ENCODE data around the gene ABL1.

ABL1 gene

DNA sequence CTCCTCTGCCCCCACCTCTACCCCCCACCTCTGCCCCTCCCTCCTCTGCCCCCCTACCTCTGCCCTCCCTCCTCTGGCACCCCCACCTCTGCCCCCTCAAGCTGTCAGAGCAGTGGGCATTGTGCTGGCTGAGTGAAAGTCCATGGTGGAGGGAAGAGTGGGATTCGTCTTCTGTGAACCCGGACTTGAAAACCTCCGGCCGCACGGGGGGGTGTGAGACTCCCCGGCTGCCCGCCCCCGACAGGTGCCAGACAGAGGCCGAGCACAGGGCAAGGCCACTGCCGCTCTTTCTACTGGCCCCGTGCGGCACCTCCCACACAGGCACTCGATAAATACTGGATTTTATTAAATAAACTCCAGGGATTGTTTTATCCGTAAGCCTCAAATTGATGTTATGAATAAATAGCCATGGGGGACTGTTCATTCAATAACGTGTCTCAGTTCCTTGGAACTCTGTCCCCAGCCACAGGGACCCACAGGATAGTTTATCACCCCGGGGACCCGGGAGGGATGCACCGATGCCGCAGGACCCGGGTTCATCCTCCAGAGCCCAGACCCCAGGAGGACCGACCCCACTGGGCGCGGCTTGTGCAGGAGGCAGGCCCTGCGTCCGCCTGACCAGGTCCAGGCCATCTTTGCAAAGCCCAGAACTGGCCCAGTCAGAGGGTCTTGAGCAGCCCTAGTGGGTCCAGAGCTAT, 64.1 kb downstream of the ABL1 start:
- TF ChIP-seq, protein P1, sequence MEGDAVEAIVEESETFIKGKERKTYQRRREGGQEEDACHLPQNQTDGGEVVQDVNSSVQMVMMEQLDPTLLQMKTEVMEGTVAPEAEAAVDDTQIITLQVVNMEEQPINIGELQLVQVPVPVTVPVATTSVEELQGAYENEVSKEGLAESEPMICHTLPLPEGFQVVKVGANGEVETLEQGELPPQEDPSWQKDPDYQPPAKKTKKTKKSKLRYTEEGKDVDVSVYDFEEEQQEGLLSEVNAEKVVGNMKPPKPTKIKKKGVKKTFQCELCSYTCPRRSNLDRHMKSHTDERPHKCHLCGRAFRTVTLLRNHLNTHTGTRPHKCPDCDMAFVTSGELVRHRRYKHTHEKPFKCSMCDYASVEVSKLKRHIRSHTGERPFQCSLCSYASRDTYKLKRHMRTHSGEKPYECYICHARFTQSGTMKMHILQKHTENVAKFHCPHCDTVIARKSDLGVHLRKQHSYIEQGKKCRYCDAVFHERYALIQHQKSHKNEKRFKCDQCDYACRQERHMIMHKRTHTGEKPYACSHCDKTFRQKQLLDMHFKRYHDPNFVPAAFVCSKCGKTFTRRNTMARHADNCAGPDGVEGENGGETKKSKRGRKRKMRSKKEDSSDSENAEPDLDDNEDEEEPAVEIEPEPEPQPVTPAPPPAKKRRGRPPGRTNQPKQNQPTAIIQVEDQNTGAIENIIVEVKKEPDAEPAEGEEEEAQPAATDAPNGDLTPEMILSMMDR (IDR thresholded peaks at IDR 0.05; ENCODE audit: low read depth, low read length), result no peak
- no peak overlapping the region for H3K4me3 ChIP-seq (ENCODE audit: low read depth, low read length)

DNA sequence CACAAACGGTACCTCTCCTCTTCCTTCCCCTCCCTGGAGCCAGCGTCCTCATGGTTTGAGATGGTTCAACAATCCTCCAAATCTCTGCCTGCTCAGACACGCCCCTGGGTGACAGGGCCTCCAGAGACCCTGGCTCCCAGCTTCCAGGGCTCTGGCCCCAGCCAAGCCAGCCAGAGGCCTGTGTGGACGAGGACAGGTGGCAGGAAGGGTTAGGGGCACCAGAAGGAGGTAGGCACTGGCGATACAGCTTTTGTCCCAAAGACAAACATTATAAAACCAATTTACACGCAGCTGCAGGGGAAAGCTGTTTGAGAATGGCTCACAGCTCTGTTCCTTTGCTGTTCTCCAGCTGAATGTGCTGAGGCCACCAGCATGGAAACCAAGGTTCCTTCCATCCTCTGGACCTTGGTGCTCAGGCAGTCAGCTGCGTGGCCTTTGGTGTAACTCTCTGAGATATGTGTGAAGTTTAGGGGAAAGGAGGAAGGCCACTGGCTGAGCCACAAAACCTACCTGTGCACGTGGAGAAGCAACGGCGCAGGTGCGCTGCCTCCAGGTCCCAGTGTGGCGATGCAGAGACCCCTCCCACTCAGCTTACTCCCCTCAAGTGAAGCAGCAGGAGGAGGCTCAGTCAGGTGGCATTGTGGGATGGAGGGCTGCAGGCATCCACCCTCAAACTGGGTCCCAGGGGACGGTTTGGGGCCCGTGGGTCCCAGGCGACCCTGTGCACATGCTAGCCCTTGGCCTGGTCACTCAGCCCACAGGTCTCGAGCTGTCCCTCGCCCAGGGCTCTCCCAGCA, 65.8 kb downstream of the ABL1 start:
- TF ChIP-seq, protein P1 (IDR thresholded peaks at IDR 0.05; ENCODE audit: low read depth, low read length), result no peak
- no peak overlapping the region for H3K4me3 ChIP-seq (ENCODE audit: low read depth, low read length)

DNA sequence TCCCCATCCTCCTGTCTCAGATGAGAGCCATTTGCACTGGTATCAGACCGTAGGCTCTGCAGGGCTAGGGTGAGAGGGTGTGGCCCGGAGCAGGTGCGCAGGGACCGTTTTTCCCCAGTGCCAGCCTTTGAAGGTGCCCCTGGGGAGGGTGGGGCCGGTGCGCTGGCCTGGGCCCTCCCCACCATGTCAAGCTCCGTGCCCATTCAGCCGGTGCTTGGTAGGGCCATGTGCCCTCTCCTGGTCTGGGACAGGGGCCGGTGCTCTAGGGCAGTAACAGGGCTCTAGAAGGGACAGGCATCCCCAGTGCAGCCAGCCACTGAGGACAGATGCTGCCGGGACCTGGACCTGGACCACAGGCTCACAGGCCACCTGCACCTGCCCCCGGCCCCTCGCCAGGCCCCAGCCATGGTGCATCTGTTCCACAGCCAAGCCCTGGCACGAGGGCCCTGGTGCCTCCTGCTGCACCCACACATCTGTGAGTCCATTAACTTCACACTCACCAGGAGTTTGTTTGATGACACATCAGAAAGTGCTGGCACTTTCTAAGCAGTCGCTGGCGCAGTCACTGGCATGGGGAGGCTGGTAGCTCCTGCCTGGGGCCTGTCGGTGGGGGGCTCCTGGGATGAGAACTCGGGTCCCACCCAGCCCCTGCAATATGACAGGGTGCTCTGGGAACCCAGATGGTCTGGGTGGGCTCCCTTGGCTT, 66.6 kb downstream of the ABL1 start:
- no peak overlapping the region for H3K4me3 ChIP-seq (ENCODE audit: low read depth, low read length)
- TF ChIP-seq, protein P1 (IDR thresholded peaks at IDR 0.05; ENCODE audit: low read depth, low read length), result no peak

DNA sequence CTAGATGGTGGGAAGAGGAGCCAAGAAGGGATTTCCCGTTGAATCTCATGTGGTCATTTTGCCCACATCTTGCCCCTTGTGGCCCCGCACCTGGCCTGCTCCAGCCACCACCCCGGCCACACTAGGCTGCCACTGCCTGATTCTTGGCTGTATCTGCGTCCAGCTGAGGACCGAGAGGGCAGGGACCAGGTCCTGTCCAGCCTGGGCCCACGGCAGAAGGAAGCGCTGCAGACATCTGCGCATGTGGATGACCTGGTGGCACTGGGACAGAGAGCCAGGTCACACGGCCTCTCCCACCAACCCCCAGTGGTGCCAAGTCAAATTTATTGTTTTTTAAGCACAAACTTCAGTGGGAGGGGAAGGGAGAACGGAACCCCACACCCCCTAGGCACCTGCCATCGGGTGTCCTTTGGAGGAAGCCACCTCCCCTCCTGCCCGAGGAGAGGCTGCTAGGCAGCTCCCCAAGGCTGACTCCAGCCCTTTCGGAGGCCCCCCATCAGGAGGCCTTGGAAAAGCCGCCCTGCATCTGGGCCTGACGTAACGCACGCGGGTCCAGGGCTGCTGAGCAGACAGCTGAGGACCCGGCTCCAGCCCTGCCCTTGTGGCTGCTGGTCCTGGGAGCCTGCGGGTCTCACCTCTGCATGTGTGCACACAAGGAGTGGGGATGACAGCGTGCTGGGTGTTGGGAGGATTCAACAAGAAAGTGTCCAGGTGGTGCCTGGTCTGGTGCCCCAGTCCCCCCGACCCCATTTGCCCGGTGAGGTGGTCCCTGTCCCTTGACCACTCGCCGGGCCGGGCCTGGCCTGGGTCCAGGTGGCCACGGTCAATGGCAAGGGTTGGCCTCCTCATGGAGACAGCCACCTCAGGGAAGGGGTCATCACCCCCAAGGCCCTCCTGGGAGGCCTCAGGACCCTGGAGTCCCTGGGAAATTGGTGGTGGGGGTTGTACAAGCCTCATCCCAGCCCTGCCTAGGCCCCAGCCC, 67.4 kb downstream of the ABL1 start:
- H3K4me3 ChIP-seq (ENCODE audit: low read depth, low read length), result no peak overlapping the region
- TF ChIP-seq, protein P1 (IDR thresholded peaks at IDR 0.05; ENCODE audit: low read depth, low read length), result no peak

DNA sequence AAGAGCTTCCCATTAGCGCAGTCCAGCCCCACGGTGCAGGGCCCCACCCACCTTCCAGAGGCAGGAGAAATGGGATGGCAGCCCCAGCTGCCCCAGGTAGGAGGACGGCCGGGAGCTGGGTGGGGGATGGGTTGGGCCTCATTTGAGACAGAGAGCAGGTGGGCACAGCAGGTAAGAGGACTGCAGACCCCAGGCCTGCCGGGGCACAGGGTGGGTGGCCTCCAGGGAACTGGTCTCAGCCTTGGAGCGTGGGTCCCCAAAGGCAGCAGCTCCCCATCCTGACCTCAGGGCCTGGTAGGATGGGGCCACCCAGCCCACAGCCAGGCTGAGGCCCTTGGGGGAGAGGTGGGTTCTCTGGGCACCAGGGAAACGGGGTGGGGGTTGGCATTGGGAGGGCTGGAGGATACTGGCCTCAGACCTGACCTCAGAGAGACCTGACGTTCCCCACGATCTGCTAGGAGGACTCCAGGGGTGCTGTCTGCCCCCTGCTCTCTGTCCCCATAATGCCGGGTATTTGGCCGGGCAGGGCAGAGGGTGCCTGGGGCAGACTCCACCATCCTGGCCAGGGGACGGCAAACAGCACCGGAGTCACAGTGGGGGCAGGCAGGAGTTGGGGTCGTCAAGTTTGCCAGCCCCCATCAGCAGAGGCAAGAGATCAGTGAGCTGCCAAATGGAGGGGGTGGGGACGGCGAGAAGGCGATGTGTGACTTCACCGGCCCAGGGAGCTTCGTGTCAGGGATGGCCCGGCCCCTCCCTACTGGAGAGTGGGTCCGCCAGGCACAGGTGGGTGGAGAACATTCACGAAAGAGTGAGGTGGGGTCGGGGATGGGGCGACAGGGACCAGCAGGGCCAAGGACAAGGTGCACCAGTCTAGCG, 68.4 kb downstream of the ABL1 start:
- TF ChIP-seq, protein P1 (IDR thresholded peaks at IDR 0.05; ENCODE audit: low read depth, low read length), result no peak

More for the DNA sequence above, 68.4 kb downstream of the ABL1 start:
- H3K4me3 ChIP-seq (ENCODE audit: low read depth, low read length), result no peak overlapping the region
